Ramos (cell line): ENCODE measurements around the gene EVA1C.
"Not testable (repeated sequence)": the region's sequence is repeated elsewhere in the genome, so short reads cannot be mapped to it uniquely, and the experiment has no call there.

Experiments used
- in situ Hi-C: fragments of 300-500 bp; cut with MboI; formaldehyde crosslinking; loops from one replicate; pipeline ENCODE4 v1.14.3; 2022; ENCODE audit warnings: low sequenced_read_pairs; ENCODE audit not compliant: unreplicated experiment

EVA1C gene

GRCh38 chr21:32457360-32457840 is 44.9 kb downstream of the EVA1C start:
- in situ Hi-C loops = no loop called here

- in situ Hi-C loops = no loop called here
These were observed 45.5 kb downstream of the EVA1C start for GRCh38 chr21:32457962-32458361.

GRCh38 chr21:32459972-32460371 is 47.5 kb downstream of the EVA1C start:
- in situ Hi-C loops = no loop called here

GRCh38 chr21:32461503-32461902 is 49.0 kb downstream of the EVA1C start:
- in situ Hi-C loops = no loop called here

- in situ Hi-C loops = not testable (repeated sequence)
These were observed 50.1 kb downstream of the EVA1C start for GRCh38 chr21:32462564-32462963.

- in situ Hi-C loops = no loop called here
These were observed 50.9 kb downstream of the EVA1C start for GRCh38 chr21:32463367-32463766.

- in situ Hi-C loops = no loop called here
These were observed 51.4 kb downstream of the EVA1C start for GRCh38 chr21:32463889-32464300.

- in situ Hi-C loops = no loop called here
These were observed 54.8 kb downstream of the EVA1C start for GRCh38 chr21:32467291-32467690.

- in situ Hi-C loops = no loop called here
These were observed 56.2 kb downstream of the EVA1C start for GRCh38 chr21:32468681-32469111.

GRCh38 chr21:32469628-32470027 is 57.1 kb downstream of the EVA1C start:
- in situ Hi-C loops = no loop called here

- in situ Hi-C loops = no loop called here
These were observed 57.7 kb downstream of the EVA1C start for GRCh38 chr21:32470206-32470605.

- in situ Hi-C loops = no loop called here
These were observed 60.6 kb downstream of the EVA1C start for GRCh38 chr21:32472890-32473765.

GRCh38 chr21:32474179-32475059 is 61.9 kb downstream of the EVA1C start:
- in situ Hi-C loops = no loop called here

GRCh38 chr21:32475162-32475812 is 62.8 kb downstream of the EVA1C start:
- in situ Hi-C loops = no loop called here

GRCh38 chr21:32476661-32477423 is 64.3 kb downstream of the EVA1C start:
- in situ Hi-C loops = no loop called here

GRCh38 chr21:32477424-32477745 is 64.9 kb downstream of the EVA1C start:
- in situ Hi-C loops = no loop called here

- in situ Hi-C loops = no loop called here
These were observed 69.4 kb downstream of the EVA1C start for GRCh38 chr21:32481875-32482408.

- in situ Hi-C loops = no loop called here
These were observed 70.2 kb downstream of the EVA1C start for GRCh38 chr21:32482565-32483292.

- in situ Hi-C loops = no loop called here
These were observed 70.7 kb downstream of the EVA1C start for GRCh38 chr21:32483293-32483595.
